Fibroblast of villous mesenchyme (primary cell): ENCODE results near the gene FCRL1. TPM values are rescaled to one million over a fixed set of nuclear protein-coding genes. Genes with fewer than 3 reads are reported as not detected.
A peak's percentile ranks its signal among the peaks of the same experiment; 100 is the strongest.

Source experiments
- DNase-seq: peaks from one replicate; pipeline ENCODE4 v3.0.0-alpha.2; 2010; ENCODE audit warnings: low read depth
- H3K4me3 ChIP-seq: 2 replicates; pipeline ENCODE4 v1.5.1; 2011; ENCODE audit warnings: low read depth, mild to moderate bottlenecking, low read length
- total RNA-seq: library from RNA; depleted of rRNA; stranded (reverse); fragments of >200 nt; gene quantifications from 2 replicates; pipeline ENCODE4 v1.2.3, GENCODE V29; 2012
- TF ChIP-seq, protein P1 (sequence below): IDR thresholded peaks from 2 replicates; pipeline ENCODE4 v1.5.1; 2012; ENCODE audit warnings: low read depth, mild to moderate bottlenecking, low read length; ENCODE audit not compliant: insufficient read depth

Gene FCRL1
- total RNA-seq, 1 donor: not detected

DNA sequence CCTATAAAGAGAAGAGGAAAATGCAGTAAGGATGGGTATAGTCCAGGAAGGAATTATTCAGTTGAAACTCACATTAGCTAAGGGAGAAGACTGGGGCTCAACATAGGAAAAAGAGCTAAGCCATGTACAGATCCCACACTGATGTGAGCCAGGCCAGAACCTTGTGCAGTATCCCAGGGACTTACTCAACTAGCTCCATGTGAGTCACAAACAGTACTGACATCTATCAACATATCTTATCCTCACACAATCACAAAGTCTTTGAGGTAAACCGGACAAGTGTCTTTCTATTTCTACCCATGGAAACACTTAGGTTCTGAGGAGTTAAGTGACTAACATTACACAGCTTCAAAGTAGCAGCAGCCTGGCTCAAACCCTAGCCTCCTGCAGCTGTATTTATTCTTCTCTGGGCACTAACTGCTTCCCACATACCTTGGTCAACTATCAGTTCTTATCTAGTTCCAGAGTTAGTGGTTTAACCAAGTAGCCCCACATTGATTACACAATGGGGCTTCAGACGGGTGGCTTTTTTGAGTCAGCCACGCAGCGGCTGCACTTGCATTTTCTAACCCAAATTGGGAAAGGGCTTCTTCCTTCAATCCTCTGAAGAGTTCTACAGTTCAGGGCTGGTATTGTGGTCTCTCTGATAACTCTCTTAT lies 12.2 kb upstream of the FCRL1 start:
- TF ChIP-seq, protein P1, sequence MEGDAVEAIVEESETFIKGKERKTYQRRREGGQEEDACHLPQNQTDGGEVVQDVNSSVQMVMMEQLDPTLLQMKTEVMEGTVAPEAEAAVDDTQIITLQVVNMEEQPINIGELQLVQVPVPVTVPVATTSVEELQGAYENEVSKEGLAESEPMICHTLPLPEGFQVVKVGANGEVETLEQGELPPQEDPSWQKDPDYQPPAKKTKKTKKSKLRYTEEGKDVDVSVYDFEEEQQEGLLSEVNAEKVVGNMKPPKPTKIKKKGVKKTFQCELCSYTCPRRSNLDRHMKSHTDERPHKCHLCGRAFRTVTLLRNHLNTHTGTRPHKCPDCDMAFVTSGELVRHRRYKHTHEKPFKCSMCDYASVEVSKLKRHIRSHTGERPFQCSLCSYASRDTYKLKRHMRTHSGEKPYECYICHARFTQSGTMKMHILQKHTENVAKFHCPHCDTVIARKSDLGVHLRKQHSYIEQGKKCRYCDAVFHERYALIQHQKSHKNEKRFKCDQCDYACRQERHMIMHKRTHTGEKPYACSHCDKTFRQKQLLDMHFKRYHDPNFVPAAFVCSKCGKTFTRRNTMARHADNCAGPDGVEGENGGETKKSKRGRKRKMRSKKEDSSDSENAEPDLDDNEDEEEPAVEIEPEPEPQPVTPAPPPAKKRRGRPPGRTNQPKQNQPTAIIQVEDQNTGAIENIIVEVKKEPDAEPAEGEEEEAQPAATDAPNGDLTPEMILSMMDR: no peak
- DNase-seq: peak; percentile 3
- no peak overlapping the region for H3K4me3 ChIP-seq

DNA sequence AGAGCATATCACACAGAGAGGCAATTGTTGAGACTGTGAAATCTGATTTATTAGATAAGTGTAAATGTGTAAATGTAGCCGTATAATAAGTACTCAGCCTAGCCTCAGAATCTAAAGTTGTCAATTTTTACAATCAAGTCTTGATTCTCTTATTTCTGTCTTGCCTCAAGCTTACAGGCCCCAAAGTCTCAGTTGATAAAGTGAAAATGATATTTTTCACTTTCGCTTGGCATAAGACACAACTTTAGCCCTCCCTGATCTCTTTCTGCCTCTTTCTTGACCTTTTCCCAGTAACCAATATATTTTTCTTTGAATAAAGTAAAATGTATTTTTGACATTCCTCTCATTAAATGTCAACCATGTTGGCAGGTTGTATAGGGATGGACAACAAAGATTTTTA lies 11.0 kb upstream of the FCRL1 start:
- TF ChIP-seq, protein P1: no peak
- H3K4me3 ChIP-seq: no peak overlapping the region
- DNase-seq: no peak

DNA sequence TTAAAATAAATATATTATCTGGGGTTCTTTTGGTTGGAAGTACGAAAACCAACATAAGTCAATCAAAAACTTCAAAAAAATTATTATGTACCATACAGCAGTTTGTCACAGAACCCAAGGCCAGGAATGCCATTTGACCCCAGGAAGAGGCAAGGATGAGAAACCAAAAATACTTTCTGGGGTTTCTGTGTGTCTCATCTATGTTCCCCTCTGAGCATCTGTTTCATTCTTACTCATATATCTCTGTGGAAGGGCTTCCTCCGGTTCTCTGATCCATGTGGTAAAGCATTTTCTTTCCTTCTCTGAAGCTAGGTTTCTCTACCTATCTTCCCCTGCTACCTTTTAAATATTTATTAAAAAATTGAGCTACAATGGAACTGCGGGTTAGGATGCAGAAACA lies 9.8 kb upstream of the FCRL1 start:
- DNase-seq: no peak
- TF ChIP-seq, protein P1: no peak
- no peak overlapping the region for H3K4me3 ChIP-seq

DNA sequence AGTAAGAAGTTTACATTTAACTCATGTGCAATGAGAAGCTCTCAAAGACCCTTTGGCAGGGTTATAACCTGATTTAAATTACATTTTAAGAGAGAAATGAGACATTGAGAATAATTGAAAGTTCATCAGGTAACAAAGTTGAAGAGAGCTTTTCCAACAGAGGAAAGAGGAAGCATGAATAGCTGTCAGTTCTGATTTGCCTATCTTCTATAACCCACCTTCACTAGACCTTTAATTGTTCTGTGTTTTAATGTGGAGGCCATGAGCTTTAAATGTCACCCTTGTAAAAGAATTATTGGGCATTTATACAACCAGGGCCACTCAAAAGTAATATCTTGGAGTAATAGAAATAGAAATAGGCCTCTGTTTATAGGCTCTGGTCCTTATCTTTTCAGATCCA lies 9.3 kb upstream of the FCRL1 start:
- no peak overlapping the region for H3K4me3 ChIP-seq
- TF ChIP-seq, protein P1: no peak
- no peak for DNase-seq

DNA sequence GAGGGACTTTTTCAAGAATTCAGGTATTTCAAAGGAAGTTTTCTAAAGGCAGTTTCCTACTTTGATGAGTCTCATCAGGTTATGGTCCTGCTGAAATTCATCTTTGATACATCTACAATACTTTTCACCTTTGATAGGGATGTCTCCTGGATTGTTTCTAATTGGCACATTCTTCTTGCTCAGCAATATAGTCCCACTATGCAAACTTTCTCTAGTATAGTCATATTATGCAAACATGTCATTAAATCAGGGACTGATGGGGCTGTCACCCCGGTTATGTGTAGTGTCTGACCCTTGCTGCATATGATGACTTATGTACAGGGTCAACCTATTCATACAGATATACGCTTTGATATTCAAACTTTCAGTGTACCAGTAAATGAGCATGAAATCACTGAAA lies 379 bp upstream of the FCRL1 start:
- no peak for DNase-seq
- H3K4me3 ChIP-seq: no peak overlapping the region
- TF ChIP-seq, protein P1: no peak

DNA sequence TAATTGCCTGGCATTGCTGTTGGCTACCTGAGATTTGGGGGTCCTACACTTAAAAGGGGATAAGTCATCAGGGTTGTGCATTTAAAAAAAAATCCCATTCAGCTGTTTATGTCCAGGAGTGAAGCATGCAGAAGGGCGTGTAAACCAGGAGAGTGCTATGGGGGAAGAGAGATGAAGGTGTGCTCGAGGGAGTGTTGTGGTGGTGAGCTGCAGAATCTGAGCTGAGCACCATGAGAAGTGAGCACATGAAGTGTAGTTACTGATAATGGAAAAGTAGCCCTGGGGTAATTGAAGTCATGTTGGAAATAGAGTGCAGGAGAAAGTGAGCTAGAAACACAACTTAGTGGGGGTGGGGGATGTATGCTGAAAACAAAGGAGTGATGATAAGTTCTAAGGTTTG lies 705 bp downstream of the FCRL1 start:
- H3K4me3 ChIP-seq: no peak overlapping the region
- TF ChIP-seq, protein P1: no peak
- no peak for DNase-seq

DNA sequence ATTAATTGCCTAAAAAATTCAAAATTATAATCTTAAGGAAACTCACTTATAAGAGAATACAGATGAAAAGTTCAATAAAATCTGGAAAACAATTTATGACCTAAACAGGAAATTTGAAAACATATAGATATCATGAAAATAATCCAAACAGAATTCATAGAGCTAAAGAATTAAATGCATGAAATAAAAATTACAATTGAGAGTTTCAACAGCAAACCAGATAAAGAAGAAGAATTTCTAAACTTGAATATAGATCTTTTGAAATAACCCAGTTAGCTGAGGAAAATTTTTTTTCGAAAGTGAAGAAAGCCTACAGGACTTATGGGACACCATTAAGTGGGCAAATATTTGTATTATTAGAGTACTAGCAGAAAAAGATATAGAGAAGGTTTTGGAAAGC lies 6.7 kb downstream of the FCRL1 start:
- TF ChIP-seq, protein P1: no peak
- no peak overlapping the region for H3K4me3 ChIP-seq
- no peak for DNase-seq
